ENCODE results near the gene ANKRD63. TPM values are rescaled to one million over a fixed set of nuclear protein-coding genes. Genes with fewer than 3 reads are reported as not detected.

ANKRD63 gene
- total and polyA plus RNA-seq, 10 of the 15 experiments (the other 5 are each of a cell fraction or from before 2014, with no cell fraction given): not detected

- H3K27ac ChIP-seq (ENCODE audit: control insufficient read depth, insufficient read depth): no peak overlapping the region
- ChIA-PET RAD21 (ENCODE audit: unreplicated experiment) (no interaction called here), SMC1A (ENCODE audit: uncharacterized antibody, unreplicated experiment) (no interaction called here), CTCF (interaction anchor here (1.5 kb wide), 1 partner anchor 36 kb away, joined by 5 read pairs; no protein-coding TSS in a partner anchor), POLR2A (no interaction called here)
- DNase-seq (ENCODE audit: low read depth, low spot score): no peak
- no peaks in the 10 kb centered on the region for H3K79me2 ChIP-seq (ENCODE audit: control insufficient read depth, insufficient read depth, low read length)
- no TSS peak for BruUV-seq (replicated peaks)
- no peak overlapping the region for H2AFZ ChIP-seq (ENCODE audit: control insufficient read depth, low read depth, low read length)
- H3K4me1 ChIP-seq (ENCODE audit: control insufficient read depth, insufficient read depth, low read length): 0 out of 2 replicates have a peak, but pooled peaks cover 4% of the 10 kb centered on the region
- intact Hi-C loops (cut with micrococcal nuclease; ENCODE audit: unreplicated experiment) (no loop called here), in situ Hi-C loops (cut with MboI) (no loop called here)
- no peaks in the 10 kb centered on the region for H3K9me3 ChIP-seq (replicated peaks; ENCODE audit: control insufficient read depth, insufficient read depth, low read length)
- H3K4me3 ChIP-seq: no peak overlapping the region
- TF ChIP-seq CEBPZ (IDR thresholded peaks at IDR 0.05; ENCODE audit: low read depth, low read length): no peak
- no peak for TF ChIP-seq MTA3 (IDR thresholded peaks at IDR 0.05; ENCODE audit: borderline replicate concordance, low read length)
- no peak overlapping the region for H3K9ac ChIP-seq (ENCODE audit: control insufficient read depth, insufficient read depth, low read length)
- WGBS (ENCODE audit: insufficient coverage, insufficient replicate concordance, low lambda C conversion rate, missing lambda C conversion rate): 81% methylated on average over 10 of the region's 10 CpGs
- H3K36me3 ChIP-seq (ENCODE audit: control insufficient read depth in 2 of 2, insufficient read depth in 2 of 2, low read length in 1 of 2): no peaks in the 10 kb centered on the region
- H3K27me3 ChIP-seq (replicated peaks in 1 of 2; ENCODE audit: control insufficient read depth in 2 of 2, insufficient read depth in 2 of 2, low read length in 1 of 2): no peaks in the 10 kb centered on the region; a peak in 1 of 4 replicates
- ATAC-seq: no peak
- H3K4me2 ChIP-seq (ENCODE audit: control insufficient read depth, insufficient read depth): no peak overlapping the region
- H4K20me1 ChIP-seq (ENCODE audit: control insufficient read depth, insufficient read depth): no peaks in the 10 kb centered on the region
- FAIRE-seq: no peak
These were observed 40.7 kb downstream of the ANKRD63 start for GRCh38 chr15:40242213-40242599.

Measured in GM12878 (cell line).